ENCODE measurements around the gene MTERF2.

DNA sequence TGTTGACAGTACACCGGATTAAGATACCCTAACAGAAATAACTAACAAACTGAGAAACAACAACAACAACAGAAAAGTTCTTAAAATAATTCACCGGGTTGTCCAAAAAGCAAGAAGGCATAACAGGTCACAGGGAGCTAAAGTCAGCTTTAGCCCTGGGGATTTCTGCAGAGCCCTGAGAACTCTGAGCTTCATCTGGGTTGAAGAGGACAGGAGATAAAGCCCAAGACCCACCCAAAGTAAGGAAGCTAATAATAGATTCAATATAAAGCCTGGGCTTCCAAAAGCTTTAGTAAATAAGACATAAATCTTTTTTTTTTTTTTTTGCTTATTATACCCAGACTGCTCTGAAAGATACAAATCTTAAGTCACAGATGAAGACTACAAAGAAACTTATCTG, 44.1 kb upstream of the MTERF2 start:
- TF ChIP-seq GATAD2B (conservative IDR thresholded peaks at IDR 0.05; ENCODE audit: low read depth) = no peak
- TF ChIP-seq, protein P1, sequence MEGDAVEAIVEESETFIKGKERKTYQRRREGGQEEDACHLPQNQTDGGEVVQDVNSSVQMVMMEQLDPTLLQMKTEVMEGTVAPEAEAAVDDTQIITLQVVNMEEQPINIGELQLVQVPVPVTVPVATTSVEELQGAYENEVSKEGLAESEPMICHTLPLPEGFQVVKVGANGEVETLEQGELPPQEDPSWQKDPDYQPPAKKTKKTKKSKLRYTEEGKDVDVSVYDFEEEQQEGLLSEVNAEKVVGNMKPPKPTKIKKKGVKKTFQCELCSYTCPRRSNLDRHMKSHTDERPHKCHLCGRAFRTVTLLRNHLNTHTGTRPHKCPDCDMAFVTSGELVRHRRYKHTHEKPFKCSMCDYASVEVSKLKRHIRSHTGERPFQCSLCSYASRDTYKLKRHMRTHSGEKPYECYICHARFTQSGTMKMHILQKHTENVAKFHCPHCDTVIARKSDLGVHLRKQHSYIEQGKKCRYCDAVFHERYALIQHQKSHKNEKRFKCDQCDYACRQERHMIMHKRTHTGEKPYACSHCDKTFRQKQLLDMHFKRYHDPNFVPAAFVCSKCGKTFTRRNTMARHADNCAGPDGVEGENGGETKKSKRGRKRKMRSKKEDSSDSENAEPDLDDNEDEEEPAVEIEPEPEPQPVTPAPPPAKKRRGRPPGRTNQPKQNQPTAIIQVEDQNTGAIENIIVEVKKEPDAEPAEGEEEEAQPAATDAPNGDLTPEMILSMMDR (IDR thresholded peaks at IDR 0.05 in 2 of 3, conservative IDR thresholded peaks at IDR 0.05 in 1 of 3; ENCODE audit: control insufficient read depth in 2 of 3, extremely low read depth in 1 of 3, insufficient read depth in 1 of 3, low read depth in 3 of 3, low read length in 3 of 3) = no peak
- TF ChIP-seq SUZ12 (IDR thresholded peaks at IDR 0.05; ENCODE audit: unreplicated experiment) = no peak
- no peak for TF ChIP-seq RCOR1 (conservative IDR thresholded peaks at IDR 0.05; ENCODE audit: low read depth, low read length)
- no peak for TF ChIP-seq POLR2AphosphoS5 (IDR thresholded peaks at IDR 0.05; ENCODE audit: low read length)
- no peak for TF ChIP-seq ZNF24 (IDR thresholded peaks at IDR 0.05)
- no peak for TF ChIP-seq RAD21 (IDR thresholded peaks at IDR 0.05; ENCODE audit: insufficient read depth, low read depth, low read length)
- TF ChIP-seq EGR1 (IDR thresholded peaks at IDR 0.05; ENCODE audit: borderline replicate concordance in 1 of 2, low read depth in 2 of 2, low read length in 2 of 2) = no peak
- no peak for TF ChIP-seq SREBF2 (IDR thresholded peaks at IDR 0.05; ENCODE audit: low read length)

Data from GM12878 (cell line).